GM12878 (cell line): ENCODE data around the gene SLC31A2. TPM values are rescaled to one million over a fixed set of nuclear protein-coding genes. Genes with fewer than 3 reads are reported as not detected.

ENCODE experiments used
- CEBPB ChIP-seq, 2 experiments: fragments of 150-350 bp in 1 of 2; IDR thresholded peaks; 2 replicates each; pipeline ENCODE4 v1.6.1; 2012 to 2014; ENCODE audit warnings: low read depth in 2 of 2, low read length in 2 of 2, borderline replicate concordance in 1 of 2, inconsistent platforms in 1 of 2
- GATAD2B ChIP-seq: fragments of 450-650 bp; conservative IDR thresholded peaks from 2 replicates; pipeline ENCODE4 v1.6.1; 2017; ENCODE audit warnings: low read depth, mild to moderate bottlenecking, moderate library complexity
- MAX ChIP-seq: IDR thresholded peaks from 2 replicates; pipeline ENCODE4 v1.6.1; 2012; ENCODE audit warnings: low read depth, low read length, improper control_type of control experiment
- POLR2AphosphoS2 ChIP-seq: IDR thresholded peaks from 2 replicates; pipeline ENCODE4 v1.6.1; 2011; ENCODE audit warnings: low read depth, mild to moderate bottlenecking, low read length, improper control_type of control experiment, moderate library complexity
- TARDBP ChIP-seq: IDR thresholded peaks from 2 replicates; pipeline ENCODE4 v1.6.1; 2016; ENCODE audit warnings: borderline replicate concordance
- TCF12 ChIP-seq: IDR thresholded peaks from 2 replicates; pipeline ENCODE4 v1.6.1; 2011; ENCODE audit warnings: low read depth, mild to moderate bottlenecking, low read length
- ZBTB11 ChIP-seq: fragments of 450-650 bp; formaldehyde crosslinking; IDR thresholded peaks from 2 replicates; pipeline ENCODE4 v1.5.0; 2022; ENCODE audit warnings: mild to moderate bottlenecking, missing genetic modification characterization
- ZNF592 ChIP-seq: fragments of 450-650 bp; IDR thresholded peaks from 2 replicates; pipeline ENCODE4 v1.6.1; 2017; ENCODE audit warnings: mild to moderate bottlenecking, moderate library complexity
- polyA plus RNA-seq, 11 experiments: library from polyadenylated mRNA; depleted of rRNA in 4 of 11; unstranded in 6 of 11; stranded (reverse) in 5 of 11; fragments of >200 nt; fragmentation: Nextera tagmentation in 4 of 11; fragmentation: Illumina TruSeq in 1 of 11; extraction: Ambion mirVana in 4 of 11; extraction: Trizol in 1 of 11; gene quantifications; 1 replicate in 1 of 11; 2 replicates in 10 of 11; pipeline versions ENCODE4 v1.2.1 to v1.2.3, GENCODE V29; 2011 to 2016; ENCODE audit warnings: inconsistent platforms in 2 of 11, missing spikeins in 2 of 11, low read depth in 1 of 11
- total RNA-seq, 4 experiments: library from RNA; depleted of rRNA in 3 of 4; stranded (reverse); fragments of >200 nt in 3 of 4; fragmentation: Illumina TruSeq in 1 of 4; extraction: Trizol in 1 of 4; gene quantifications; 2 replicates each; pipeline versions ENCODE4 v1.2.1 to v1.2.3, GENCODE V29; 2013 to 2021
- TF ChIP-seq, protein P1 (sequence below): fragments of 450-650 bp; IDR thresholded peaks from 2 replicates; pipeline ENCODE4 v1.6.1; 2017; ENCODE audit warnings: mild to moderate bottlenecking, moderate library complexity

The SLC31A2 gene
- total and polyA plus RNA-seq, 10 of the 15 experiments (the other 5 are each of a cell fraction or from before 2014, with no cell fraction given), result 0.09 to 1.9 (median 0.93) TPM

GRCh38 chr9:113163001-113163400 is 12.2 kb downstream of the SLC31A2 start (continued):
- TF ChIP-seq, protein P1, sequence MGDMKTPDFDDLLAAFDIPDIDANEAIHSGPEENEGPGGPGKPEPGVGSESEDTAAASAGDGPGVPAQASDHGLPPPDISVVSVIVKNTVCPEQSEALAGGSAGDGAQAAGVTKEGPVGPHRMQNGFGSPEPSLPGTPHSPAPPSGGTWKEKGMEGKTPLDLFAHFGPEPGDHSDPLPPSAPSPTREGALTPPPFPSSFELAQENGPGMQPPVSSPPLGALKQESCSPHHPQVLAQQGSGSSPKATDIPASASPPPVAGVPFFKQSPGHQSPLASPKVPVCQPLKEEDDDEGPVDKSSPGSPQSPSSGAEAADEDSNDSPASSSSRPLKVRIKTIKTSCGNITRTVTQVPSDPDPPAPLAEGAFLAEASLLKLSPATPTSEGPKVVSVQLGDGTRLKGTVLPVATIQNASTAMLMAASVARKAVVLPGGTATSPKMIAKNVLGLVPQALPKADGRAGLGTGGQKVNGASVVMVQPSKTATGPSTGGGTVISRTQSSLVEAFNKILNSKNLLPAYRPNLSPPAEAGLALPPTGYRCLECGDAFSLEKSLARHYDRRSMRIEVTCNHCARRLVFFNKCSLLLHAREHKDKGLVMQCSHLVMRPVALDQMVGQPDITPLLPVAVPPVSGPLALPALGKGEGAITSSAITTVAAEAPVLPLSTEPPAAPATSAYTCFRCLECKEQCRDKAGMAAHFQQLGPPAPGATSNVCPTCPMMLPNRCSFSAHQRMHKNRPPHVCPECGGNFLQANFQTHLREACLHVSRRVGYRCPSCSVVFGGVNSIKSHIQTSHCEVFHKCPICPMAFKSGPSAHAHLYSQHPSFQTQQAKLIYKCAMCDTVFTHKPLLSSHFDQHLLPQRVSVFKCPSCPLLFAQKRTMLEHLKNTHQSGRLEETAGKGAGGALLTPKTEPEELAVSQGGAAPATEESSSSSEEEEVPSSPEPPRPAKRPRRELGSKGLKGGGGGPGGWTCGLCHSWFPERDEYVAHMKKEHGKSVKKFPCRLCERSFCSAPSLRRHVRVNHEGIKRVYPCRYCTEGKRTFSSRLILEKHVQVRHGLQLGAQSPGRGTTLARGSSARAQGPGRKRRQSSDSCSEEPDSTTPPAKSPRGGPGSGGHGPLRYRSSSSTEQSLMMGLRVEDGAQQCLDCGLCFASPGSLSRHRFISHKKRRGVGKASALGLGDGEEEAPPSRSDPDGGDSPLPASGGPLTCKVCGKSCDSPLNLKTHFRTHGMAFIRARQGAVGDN, result no peak
- no peak for TF ChIP-seq TCF12
- TF ChIP-seq CEBPB (IDR thresholded peaks at IDR 0.05; ENCODE audit: borderline replicate concordance in 1 of 2, low read depth in 2 of 2, low read length in 2 of 2), result no peak
- no peak for TF ChIP-seq TARDBP
- TF ChIP-seq GATAD2B, result no peak
- TF ChIP-seq ZNF592, result no peak
- no peak for TF ChIP-seq MAX
- TF ChIP-seq ZBTB11, result no peak
- TF ChIP-seq POLR2AphosphoS2, result no peak
